HepG2 (cell line): ENCODE results near the gene E2F1. TPM values are rescaled to one million over a fixed set of nuclear protein-coding genes. Genes with fewer than 3 reads are reported as not detected.

Experiments used
- ATAC-seq: fragments of 200-7000 bp; cut with Tn5 transposase; 3 replicates; pipeline ENCODE4 v1.9.1; 2020; ENCODE audit warnings: mild to moderate bottlenecking, moderate library complexity
- BruUV-seq: library from RNA; stranded (reverse); fragments of 400-500 nt; replicated peaks from 2 replicates; lab custom pipeline; 2021; lab: Mats Ljungman, UMichigan
- CTCF ChIA-PET: fragments of 300-600 bp; formaldehyde crosslinking; extraction: SDS; loops from one replicate; lab custom pipeline; 2021; ENCODE audit warnings: low total read pairs, inconsistent platforms, low intra/inter-chr PET ratio; lab: Yijun Ruan, JAX
- POLR2A ChIA-PET: fragments of 350-600 bp; sonication (Branson Sonifier 250); formaldehyde crosslinking; loops from one replicate; lab custom pipeline; 2020; ENCODE audit warnings: antibody characterized with exemption, inconsistent platforms; lab: Yijun Ruan, JAX
- DNase-seq: peaks from one replicate; pipeline ENCODE4 v3.0.0-alpha.2; 2015; ENCODE audit warnings: low spot score
- FAIRE-seq: peaks from 3 replicates; lab custom pipeline; 2011; peaks lifted over from hg19 to GRCh38; lab: Jason Lieb, UNC
- H2AFZ ChIP-seq: one replicate; pipeline ENCODE4 v1.6.1; 2011; ENCODE audit warnings: low read length, inconsistent platforms
- H3K27ac ChIP-seq: fragments of 300-600 bp; 3 replicates; pipeline ENCODE4 v1.8.0; 2011; ENCODE audit warnings: mixed run types, mild to moderate bottlenecking, mixed read lengths, low read length, inconsistent platforms; ENCODE audit not compliant: insufficient read depth; ENCODE audit errors: extremely low read length
- H3K27me3 ChIP-seq, 2 experiments: fragments of 200-600 bp in 1 of 2; 2 replicates in 1 of 2; 3 replicates in 1 of 2; pipeline versions ENCODE4 v1.6.0 to v1.8.0; 2011; ENCODE audit warnings: low read length in 2 of 2, mild to moderate bottlenecking in 2 of 2, moderate library complexity in 2 of 2, inconsistent platforms in 1 of 2; ENCODE audit not compliant: insufficient read depth in 2 of 2, control insufficient read depth in 1 of 2
- H3K36me3 ChIP-seq, 2 experiments: fragments of 200-600 bp in 1 of 2; replicated peaks in 1 of 2; 2 replicates in 1 of 2; 3 replicates in 1 of 2; pipeline versions ENCODE4 v1.5.1 to v1.8.0; 2011; ENCODE audit warnings: low read length in 2 of 2, inconsistent platforms in 1 of 2; ENCODE audit not compliant: insufficient read depth in 2 of 2, control insufficient read depth in 1 of 2
- H3K4me1 ChIP-seq: 2 replicates; pipeline ENCODE4 v1.5.1; 2012; ENCODE audit warnings: low read length, inconsistent platforms; ENCODE audit not compliant: insufficient read depth
- H3K4me2 ChIP-seq: 2 replicates; pipeline ENCODE4 v1.6.0; 2011; ENCODE audit warnings: low read depth, low read length, inconsistent platforms
- H3K4me3 ChIP-seq, 3 experiments: fragments of 200-600 bp in 1 of 3; sonication (generic), shearing (Covaris generic) in 1 of 3; replicated peaks in 1 of 3; 2 replicates each; pipeline ENCODE4 v1.5.1; 2011 to 2016; ENCODE audit warnings: low read length in 3 of 3, inconsistent platforms in 2 of 3, low read depth in 2 of 3, mild to moderate bottlenecking in 2 of 3, control low read depth in 1 of 3, mixed read lengths in 1 of 3; ENCODE audit not compliant: insufficient read depth in 1 of 3
- H3K79me2 ChIP-seq: one replicate; pipeline ENCODE4 v1.6.1; 2011; ENCODE audit warnings: low read length, inconsistent platforms; ENCODE audit not compliant: insufficient read depth
- H3K9ac ChIP-seq: 2 replicates; pipeline ENCODE4 v1.6.0; 2011; ENCODE audit warnings: mild to moderate bottlenecking, low read depth, low read length, inconsistent platforms; ENCODE audit not compliant: insufficient read depth
- H3K9me3 ChIP-seq: 2 replicates; pipeline ENCODE4 v1.5.1; 2012; ENCODE audit warnings: mild to moderate bottlenecking, low read length
- H4K20me1 ChIP-seq: 2 replicates; pipeline ENCODE4 v1.6.0; 2011; ENCODE audit warnings: inconsistent platforms, mild to moderate bottlenecking, low read length, moderate library complexity; ENCODE audit not compliant: insufficient read depth
- ARHGAP35 ChIP-seq: sonication (generic); formaldehyde crosslinking; IDR thresholded peaks from 2 replicates; pipeline ENCODE4 v1.9.0; 2022; ENCODE audit warnings: mild to moderate bottlenecking, inconsistent platforms, moderate library complexity, missing genetic modification reagents, borderline replicate concordance
- ATAD3A ChIP-seq: sonication (generic); formaldehyde crosslinking; IDR thresholded peaks from 2 replicates; pipeline ENCODE4 v1.4.0; 2020; ENCODE audit warnings: missing genetic modification reagents
- HDAC2 ChIP-seq: sonication (generic); formaldehyde crosslinking; IDR thresholded peaks from 2 replicates; pipeline ENCODE4 v1.4.0; 2020; ENCODE audit warnings: missing genetic modification reagents
- HHEX ChIP-seq: IDR thresholded peaks from 2 replicates; pipeline ENCODE4 v1.6.1; 2016; ENCODE audit warnings: control low read depth
- IKZF4 ChIP-seq: sonication (generic); formaldehyde crosslinking; IDR thresholded peaks from 2 replicates; pipeline ENCODE4 v1.5.1; 2020; ENCODE audit warnings: borderline replicate concordance, mild to moderate bottlenecking, low read depth, missing genetic modification reagents; ENCODE audit errors: not compliant biosample characterization
- KMT2A ChIP-seq: sonication (generic); formaldehyde crosslinking; IDR thresholded peaks from 2 replicates; pipeline ENCODE4 v1.4.0; 2020; ENCODE audit warnings: missing genetic modification reagents
- MAFK ChIP-seq, 2 experiments: IDR thresholded peaks in 1 of 2; conservative IDR thresholded peaks in 1 of 2; 2 replicates each; pipeline ENCODE4 v1.6.1; 2011; ENCODE audit warnings: improper control_type of control experiment in 2 of 2, low read length in 2 of 2
- MTA3 ChIP-seq: sonication (generic); formaldehyde crosslinking; IDR thresholded peaks from 2 replicates; pipeline ENCODE4 v1.4.0; 2020; ENCODE audit warnings: missing genetic modification reagents
- NFRKB ChIP-seq: fragments of 450-650 bp; IDR thresholded peaks from 2 replicates; pipeline ENCODE4 v1.6.1; 2017
- NKX3-1 ChIP-seq: sonication (generic); formaldehyde crosslinking; IDR thresholded peaks from 2 replicates; pipeline ENCODE4 v1.5.0; 2020; ENCODE audit warnings: missing genetic modification reagents
- NRL ChIP-seq: sonication (generic); formaldehyde crosslinking; IDR thresholded peaks from 2 replicates; pipeline ENCODE4 v1.5.0; 2020; ENCODE audit warnings: missing genetic modification reagents, mild to moderate bottlenecking, moderate library complexity, borderline replicate concordance
- SKI ChIP-seq: fragments of 450-650 bp; IDR thresholded peaks from one replicate; pipeline ENCODE4 v1.6.1; 2018; ENCODE audit warnings: mild to moderate bottlenecking; ENCODE audit not compliant: partially characterized antibody
- SNAPC2 ChIP-seq: sonication (generic); formaldehyde crosslinking; IDR thresholded peaks from 2 replicates; pipeline ENCODE4 v1.8.1; 2022; ENCODE audit warnings: mild to moderate bottlenecking, missing genetic modification reagents
- SNAPC5 ChIP-seq: sonication (generic); formaldehyde crosslinking; IDR thresholded peaks from 2 replicates; pipeline ENCODE4 v1.8.1; 2023; ENCODE audit warnings: mild to moderate bottlenecking, missing genetic modification reagents, borderline replicate concordance
- SP4 ChIP-seq: sonication (generic); formaldehyde crosslinking; IDR thresholded peaks from 2 replicates; pipeline ENCODE4 v1.8.1; 2023; ENCODE audit warnings: mild to moderate bottlenecking, missing genetic modification reagents
- TBP ChIP-seq: sonication (generic); formaldehyde crosslinking; IDR thresholded peaks from 2 replicates; pipeline ENCODE4 v1.5.0; 2020; ENCODE audit warnings: missing genetic modification reagents
- ZNF138 ChIP-seq: sonication (generic); formaldehyde crosslinking; IDR thresholded peaks from 2 replicates; pipeline ENCODE4 v1.5.0; 2020; ENCODE audit warnings: mild to moderate bottlenecking, low read depth, missing genetic modification reagents
- ZNF253 ChIP-seq: sonication (generic); formaldehyde crosslinking; IDR thresholded peaks from 2 replicates; pipeline ENCODE4 v1.8.0; 2022; ENCODE audit warnings: mild to moderate bottlenecking, missing genetic modification reagents, borderline replicate concordance
- ZNF34 ChIP-seq: sonication (generic); formaldehyde crosslinking; IDR thresholded peaks from 2 replicates; pipeline ENCODE4 v1.4.0; 2020; ENCODE audit warnings: mild to moderate bottlenecking, missing genetic modification reagents, borderline replicate concordance
- ZNF441 ChIP-seq: sonication (generic); formaldehyde crosslinking; IDR thresholded peaks from 2 replicates; pipeline ENCODE4 v1.7.0; 2021; ENCODE audit warnings: missing genetic modification reagents, borderline replicate concordance
- ZNF589 ChIP-seq: sonication (generic); formaldehyde crosslinking; conservative IDR thresholded peaks from 2 replicates; pipeline ENCODE4 v1.8.0; 2022; ENCODE audit warnings: mild to moderate bottlenecking, moderate library complexity, missing genetic modification reagents
- ZNF883 ChIP-seq: sonication (generic); formaldehyde crosslinking; IDR thresholded peaks from 2 replicates; pipeline ENCODE4 v1.5.1; 2020; ENCODE audit warnings: mild to moderate bottlenecking, missing genetic modification reagents; ENCODE audit errors: not compliant biosample characterization
- ZSCAN25 ChIP-seq: sonication (generic); formaldehyde crosslinking; IDR thresholded peaks from 2 replicates; pipeline ENCODE4 v1.8.0; 2022; ENCODE audit warnings: mild to moderate bottlenecking, missing genetic modification reagents
- WGBS: methylation state at CpG from one replicate; pipeline ENCODE4 v1.1.6; 2017; ENCODE audit warnings: low lambda C conversion rate; 5-methylcytosine and 5-hydroxymethylcytosine counted together
- in situ Hi-C: cut with HindIII; loops from 2 replicates; pipeline ENCODE4 v1.10.0; 2017; ENCODE audit warnings: low pct_unique_long_range_greater_than_20kb; ENCODE audit not compliant: extremely low pct_ligation_motif_present
- intact Hi-C: fragments of 100-400 bp; cut with micrococcal nuclease; formaldehyde crosslinking; loops from one replicate; pipeline ENCODE4 v1.10.0; 2022; ENCODE audit not compliant: unreplicated experiment
- polyA plus RNA-seq, 8 experiments: library from polyadenylated mRNA; depleted of rRNA in 3 of 8; stranded (reverse) in 7 of 8; unstranded in 1 of 8; fragments of >200 nt; fragmentation: Illumina TruSeq in 4 of 8; extraction: Trizol in 4 of 8; gene quantifications; 2 replicates each; pipeline versions ENCODE4 v1.2.1 to v1.2.3, GENCODE V29; 2011 to 2016; ENCODE audit warnings: low read depth in 4 of 8, missing spikeins in 1 of 8, mixed read lengths in 1 of 8; ENCODE audit not compliant: insufficient read depth in 1 of 8
- total RNA-seq, 5 experiments: library from RNA; depleted of rRNA; stranded (reverse); fragments of >200 nt; fragmentation: Illumina TruSeq; extraction: Trizol; gene quantifications; 2 replicates each; pipeline ENCODE4 v1.2.3, GENCODE V29; 2016; ENCODE audit warnings: low read depth in 1 of 5
- TF ChIP-seq, protein P1 (sequence below): sonication (generic); formaldehyde crosslinking; IDR thresholded peaks from 2 replicates; pipeline ENCODE4 v1.8.0; 2022; ENCODE audit warnings: mild to moderate bottlenecking, missing genetic modification reagents; ENCODE audit not compliant: insufficient replicate concordance

The E2F1 gene
- total and polyA plus RNA-seq, 2 of the 13 experiments (the other 11 are each of a cell fraction or from before 2014, with no cell fraction given), result 25.5 to 39.4 TPM

DNA sequence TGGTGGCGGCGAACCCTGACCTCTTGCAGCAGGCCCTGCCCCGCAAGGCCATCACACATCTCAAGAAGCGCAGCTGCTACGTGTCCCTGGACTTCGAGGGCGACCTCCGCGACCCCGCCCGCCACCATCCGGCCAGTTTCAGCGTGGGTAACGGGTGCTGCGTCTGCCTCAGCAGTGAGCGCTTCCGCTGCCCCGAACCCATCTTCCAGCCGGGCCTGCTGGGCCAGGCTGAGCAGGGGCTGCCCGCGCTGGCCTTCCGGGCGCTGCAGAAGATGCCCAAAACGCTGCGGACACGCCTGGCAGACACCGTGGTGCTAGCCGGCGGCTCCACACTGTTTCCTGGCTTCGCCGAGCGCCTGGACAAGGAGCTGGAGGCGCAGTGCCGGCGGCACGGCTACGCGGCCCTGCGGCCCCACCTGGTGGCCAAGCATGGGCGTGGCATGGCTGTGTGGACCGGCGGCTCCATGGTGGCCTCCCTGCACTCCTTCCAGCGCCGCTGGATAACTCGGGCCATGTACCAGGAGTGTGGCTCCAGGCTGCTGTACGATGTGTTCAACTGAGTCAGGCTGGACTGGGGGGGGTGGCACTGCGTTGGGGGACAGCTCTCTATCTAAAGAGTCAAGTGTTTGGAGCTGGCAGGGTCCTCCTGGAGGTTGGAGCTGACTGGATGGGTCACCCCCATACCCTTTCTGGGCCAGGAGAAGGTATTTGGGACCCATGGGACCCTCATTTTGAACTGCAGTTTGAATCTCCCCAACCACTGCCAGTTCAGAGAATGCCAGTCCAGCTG lies 18.3 kb downstream of the E2F1 start:
- 0 out of 2 replicates have a peak, but pooled peaks cover 3% of the 10 kb centered on the region for H4K20me1 ChIP-seq
- H2AFZ ChIP-seq, result no peak overlapping the region
- FAIRE-seq (no peak), DNase-seq (no peak), ATAC-seq (peak; percentile 20)
- in situ Hi-C loops, result no loop called here
- peaks cover 19 to 41% of the 10 kb centered on the region in 2 experiments for H3K36me3 ChIP-seq
- no TSS peak for BruUV-seq
- H3K9ac ChIP-seq, result no peak overlapping the region
- 95% methylated on average over 41 of the region's 47 CpGs for WGBS
- intact Hi-C loops, result no loop called here
- H3K27me3 ChIP-seq, result no peaks in the 10 kb centered on the region; a peak in 1 of 5 replicates
- H3K4me1 ChIP-seq, result peaks cover 53% of the 10 kb centered on the region
- ChIA-PET CTCF (interaction anchor here (1.9 kb wide), 1 partner anchor 210 kb away, joined by 14 read pairs; no protein-coding TSS in a partner anchor), POLR2A (no interaction called here)
- H3K27ac ChIP-seq, result no peak overlapping the region
- H3K9me3 ChIP-seq, result no peaks in the 10 kb centered on the region
- H3K4me2 ChIP-seq, result no peak overlapping the region
- H3K79me2 ChIP-seq, result peaks cover 20% of the 10 kb centered on the region
- no peak overlapping the region for H3K4me3 ChIP-seq
- peak; percentile 55; the same call in 1 of the 2 replicates for TF ChIP-seq ARHGAP35 (CRISPR knock-in tag)
- TF ChIP-seq ZNF138 (CRISPR knock-in tag), result 0 out of 2 replicates have a peak, but pooled peaks have one; percentile 59
- no peak for TF ChIP-seq ZNF253
- TF ChIP-seq SNAPC2 (CRISPR knock-in tag), result no peak
- peak; percentile 64; the same call in 1 of the 2 replicates for TF ChIP-seq NRL (CRISPR knock-in tag)
- TF ChIP-seq, protein P1, sequence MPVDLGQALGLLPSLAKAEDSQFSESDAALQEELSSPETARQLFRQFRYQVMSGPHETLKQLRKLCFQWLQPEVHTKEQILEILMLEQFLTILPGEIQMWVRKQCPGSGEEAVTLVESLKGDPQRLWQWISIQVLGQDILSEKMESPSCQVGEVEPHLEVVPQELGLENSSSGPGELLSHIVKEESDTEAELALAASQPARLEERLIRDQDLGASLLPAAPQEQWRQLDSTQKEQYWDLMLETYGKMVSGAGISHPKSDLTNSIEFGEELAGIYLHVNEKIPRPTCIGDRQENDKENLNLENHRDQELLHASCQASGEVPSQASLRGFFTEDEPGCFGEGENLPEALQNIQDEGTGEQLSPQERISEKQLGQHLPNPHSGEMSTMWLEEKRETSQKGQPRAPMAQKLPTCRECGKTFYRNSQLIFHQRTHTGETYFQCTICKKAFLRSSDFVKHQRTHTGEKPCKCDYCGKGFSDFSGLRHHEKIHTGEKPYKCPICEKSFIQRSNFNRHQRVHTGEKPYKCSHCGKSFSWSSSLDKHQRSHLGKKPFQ (CRISPR knock-in tag), result no peak
- 0 out of 2 replicates have a peak, but pooled peaks have one; percentile 29 for TF ChIP-seq ZNF589 (CRISPR knock-in tag)
- no peak for TF ChIP-seq NFRKB
- no peak for TF ChIP-seq MTA3 (CRISPR knock-in tag)
- no peak for TF ChIP-seq ATAD3A (CRISPR knock-in tag)
- 0 out of 2 replicates have a peak, but pooled peaks have one; percentile 13 for TF ChIP-seq KMT2A (CRISPR knock-in tag)
- TF ChIP-seq ZNF34, result peak; percentile 87; the same call in 1 of the 2 replicates
- TF ChIP-seq MAFK (conservative IDR thresholded peaks at IDR 0.05 in 1 of 2, IDR thresholded peaks at IDR 0.05 in 1 of 2; ENCODE audit: low read length in 2 of 2), result no peak
- TF ChIP-seq ZSCAN25 (CRISPR knock-in tag), result peak; percentile 26; the same call in 1 of the 2 replicates
- TF ChIP-seq NKX3-1, result no peak
- no peak for TF ChIP-seq IKZF4 (CRISPR knock-in tag)
- 0 out of 2 replicates have a peak, but pooled peaks have one; percentile 48 for TF ChIP-seq ZNF441 (CRISPR knock-in tag)
- TF ChIP-seq SNAPC5 (CRISPR knock-in tag), result no peak
- TF ChIP-seq SP4 (CRISPR knock-in tag), result peak; percentile 49; the same call in 1 of the 2 replicates
- TF ChIP-seq TBP (CRISPR knock-in tag), result no peak
- TF ChIP-seq ZNF883 (CRISPR knock-in tag), result peak; percentile 76
- TF ChIP-seq HHEX (CRISPR knock-in tag), result no peak
- peak; percentile 36 for TF ChIP-seq SKI
- TF ChIP-seq HDAC2 (CRISPR knock-in tag), result 0 out of 2 replicates have a peak, but pooled peaks have one; percentile 10
